Caco-2 (cell line): ENCODE measurements around the gene TCHP. TPM values are rescaled to one million over a fixed set of nuclear protein-coding genes. Genes with fewer than 3 reads are reported as not detected.
"Not testable (repeated sequence)": the region's sequence is repeated elsewhere in the genome, so short reads cannot be mapped to it uniquely, and the experiment has no call there.

Experiments used
- BruUV-seq: library from RNA; stranded (reverse); fragments of 400-500 nt; replicated peaks from 2 replicates; lab custom pipeline; 2021; lab: Mats Ljungman, UMichigan
- CTCF ChIA-PET: fragments of 300-600 bp; sonication (Branson Sonifier 250); formaldehyde crosslinking; loops from one replicate; lab custom pipeline; 2022; ENCODE audit warnings: antibody characterized with exemption; lab: Charles Lee
- POLR2A ChIA-PET: fragments of 300-600 bp; sonication (Branson Sonifier 250); formaldehyde crosslinking; loops from one replicate; lab custom pipeline; 2022; ENCODE audit warnings: antibody characterized with exemption; lab: Charles Lee
- DNase-seq, 2 experiments: peaks; one replicate each; pipeline versions ENCODE4 v3.0.0 to v3.0.0-alpha.2; 2020 to 2022
- H3K27me3 ChIP-seq: replicated peaks from 2 replicates; pipeline ENCODE4 v1.6.0; 2011; ENCODE audit warnings: low read length; ENCODE audit not compliant: control insufficient read depth, insufficient read depth
- H3K36me3 ChIP-seq: 2 replicates; pipeline ENCODE4 v1.5.1; 2011; ENCODE audit warnings: low read length; ENCODE audit not compliant: control insufficient read depth, insufficient read depth
- H3K4me1 ChIP-seq: fragments of 250-450 bp; sonication (Bioruptor Pico); 2 replicates; pipeline ENCODE4 v1.5.1; 2020; ENCODE audit warnings: mild to moderate bottlenecking
- H3K4me3 ChIP-seq: 2 replicates; pipeline ENCODE4 v1.5.1; 2011; ENCODE audit warnings: low read depth, mild to moderate bottlenecking, control low read depth, low read length
- H3K9me3 ChIP-seq: fragments of 250-450 bp; sonication (Bioruptor Pico); 2 replicates; pipeline ENCODE4 v1.5.1; 2020; ENCODE audit warnings: mild to moderate bottlenecking, moderate library complexity
- H3K27ac Mint-ChIP-seq: one replicate; pipeline ENCODE4 v1.8.0; 2022; ENCODE audit warnings: mixed read lengths; ENCODE audit not compliant: unreplicated experiment
- H3K27me3 Mint-ChIP-seq: one replicate; pipeline ENCODE4 v1.8.0; 2022; ENCODE audit warnings: mixed read lengths; ENCODE audit not compliant: insufficient read depth, unreplicated experiment
- H3K36me3 Mint-ChIP-seq: one replicate; pipeline ENCODE4 v1.8.0; 2022; ENCODE audit warnings: mild to moderate bottlenecking, mixed read lengths; ENCODE audit not compliant: insufficient read depth, unreplicated experiment
- H3K4me1 Mint-ChIP-seq: one replicate; pipeline ENCODE4 v1.8.0; 2022; ENCODE audit warnings: low read depth, mixed read lengths; ENCODE audit not compliant: unreplicated experiment
- H3K4me3 Mint-ChIP-seq: one replicate; pipeline ENCODE4 v1.8.0; 2022; ENCODE audit warnings: mild to moderate bottlenecking, moderate library complexity, mixed read lengths; ENCODE audit not compliant: unreplicated experiment
- H3K9me3 Mint-ChIP-seq: one replicate; pipeline ENCODE4 v1.8.0; 2022; ENCODE audit warnings: mixed read lengths; ENCODE audit not compliant: unreplicated experiment
- CTCF ChIP-seq, 2 experiments: fragments of 200-600 bp in 1 of 2; IDR thresholded peaks; 1 replicate in 1 of 2; 2 replicates in 1 of 2; pipeline versions ENCODE4 v1.5.1 to v1.8.0; 2011 to 2022; ENCODE audit warnings: antibody characterized with exemption in 1 of 2, control low read depth in 1 of 2, inconsistent platforms in 1 of 2, low read depth in 1 of 2, low read length in 1 of 2, mild to moderate bottlenecking in 1 of 2, moderate library complexity in 1 of 2; ENCODE audit not compliant: insufficient read depth in 1 of 2, severe bottlenecking in 1 of 2, unreplicated experiment in 1 of 2
- intact Hi-C: fragments of 100-400 bp; cut with micrococcal nuclease; formaldehyde crosslinking; loops from one replicate; pipeline ENCODE4 v1.10.0; 2022; ENCODE audit not compliant: unreplicated experiment
- total RNA-seq: library from RNA; stranded (reverse); gene quantifications from 2 replicates; pipeline ENCODE4 v1.2.3, GENCODE V29; 2022

The TCHP gene
- total RNA-seq, 1 experiment from 2014 or later, result 17.7 TPM

- no peaks in the 10 kb centered on the region for H3K27me3 Mint-ChIP-seq
- DNase-seq, result peak in 1 of 2 experiments; percentile 16
- Histone ChIP-seq H3K36me3 (no peaks in the 10 kb centered on the region), H3K9me3 (no peaks in the 10 kb centered on the region), H3K4me3 (no peak overlapping the region), H3K4me1 (peaks cover 7% of the 10 kb centered on the region), H3K27me3 (no peaks in the 10 kb centered on the region; the same call in 1 of the 2 replicates)
- H3K36me3 Mint-ChIP-seq, result peaks cover 4% of the 10 kb centered on the region
- no peaks in the 10 kb centered on the region for H3K9me3 Mint-ChIP-seq
- H3K27ac Mint-ChIP-seq, result no peak overlapping the region
- TF ChIP-seq CTCF (IDR thresholded peaks at IDR 0.05; ENCODE audit: insufficient read depth in 1 of 2, low read depth in 1 of 2, low read length in 1 of 2, severe bottlenecking in 1 of 2, unreplicated experiment in 1 of 2), result no peak
- BruUV-seq, result no TSS peak
- intact Hi-C loops, result no loop called here
- ChIA-PET POLR2A (no interaction called here), CTCF (interaction anchor here (0.6 to 1.1 kb wide), 3 partner anchors 32 to 83 kb away, joined by 3 to 7 read pairs (median 7); no protein-coding TSS in a partner anchor)
- no peak overlapping the region for H3K4me3 Mint-ChIP-seq
- peaks cover 12% of the 10 kb centered on the region for H3K4me1 Mint-ChIP-seq
Measured at GRCh38 chr12:109885616-109886015, 14.5 kb upstream of the TCHP start.

GRCh38 chr12:109888179-109889020, 11.7 kb upstream of the TCHP start:
- Histone ChIP-seq H3K27me3 (no peaks in the 10 kb centered on the region; the same call in 1 of the 2 replicates), H3K36me3 (no peaks in the 10 kb centered on the region), H3K4me3 (no peak overlapping the region), H3K9me3 (no peaks in the 10 kb centered on the region), H3K4me1 (no peaks in the 10 kb centered on the region)
- Mint-ChIP-seq H3K9me3 (no peaks in the 10 kb centered on the region), H3K4me1 (no peaks in the 10 kb centered on the region), H3K36me3 (peaks cover 4% of the 10 kb centered on the region), H3K27ac (no peak overlapping the region), H3K27me3 (peaks cover 4% of the 10 kb centered on the region), H3K4me3 (no peak overlapping the region)
- CTCF ChIA-PET, result no interaction called here
- intact Hi-C loops, result no loop called here
- DNase-seq, result no peak
- TF ChIP-seq CTCF (IDR thresholded peaks at IDR 0.05; ENCODE audit: insufficient read depth in 1 of 2, low read depth in 1 of 2, low read length in 1 of 2, severe bottlenecking in 1 of 2, unreplicated experiment in 1 of 2), result no peak
- no TSS peak for BruUV-seq
- POLR2A ChIA-PET, result no interaction called here

GRCh38 chr12:109890620-109891170, 9.4 kb upstream of the TCHP start:
- no peaks in the 10 kb centered on the region for H3K36me3 ChIP-seq
- H3K27me3 ChIP-seq, result no peaks in the 10 kb centered on the region
- Mint-ChIP-seq H3K36me3 (peaks cover 4% of the 10 kb centered on the region), H3K4me1 (no peaks in the 10 kb centered on the region), H3K4me3 (no peak overlapping the region), H3K27me3 (peaks cover 4% of the 10 kb centered on the region), H3K27ac (no peak overlapping the region), H3K9me3 (no peaks in the 10 kb centered on the region)
- intact Hi-C loops, result no loop called here
- no peaks in the 10 kb centered on the region for H3K4me1 ChIP-seq
- TF ChIP-seq CTCF (IDR thresholded peaks at IDR 0.05; ENCODE audit: insufficient read depth in 1 of 2, low read depth in 1 of 2, low read length in 1 of 2, severe bottlenecking in 1 of 2, unreplicated experiment in 1 of 2), result no peak
- POLR2A ChIA-PET, result interaction anchor here (0.7 kb wide), 1 partner anchor 15 kb away, joined by 3 read pairs; no protein-coding TSS in a partner anchor
- BruUV-seq, result no TSS peak
- H3K4me3 ChIP-seq, result no peak overlapping the region
- CTCF ChIA-PET, result interaction anchor here (0.7 kb wide), 1 partner anchor 45 kb away, joined by 4 read pairs; no protein-coding TSS in a partner anchor
- no peak for DNase-seq
- H3K9me3 ChIP-seq, result no peaks in the 10 kb centered on the region

DNA sequence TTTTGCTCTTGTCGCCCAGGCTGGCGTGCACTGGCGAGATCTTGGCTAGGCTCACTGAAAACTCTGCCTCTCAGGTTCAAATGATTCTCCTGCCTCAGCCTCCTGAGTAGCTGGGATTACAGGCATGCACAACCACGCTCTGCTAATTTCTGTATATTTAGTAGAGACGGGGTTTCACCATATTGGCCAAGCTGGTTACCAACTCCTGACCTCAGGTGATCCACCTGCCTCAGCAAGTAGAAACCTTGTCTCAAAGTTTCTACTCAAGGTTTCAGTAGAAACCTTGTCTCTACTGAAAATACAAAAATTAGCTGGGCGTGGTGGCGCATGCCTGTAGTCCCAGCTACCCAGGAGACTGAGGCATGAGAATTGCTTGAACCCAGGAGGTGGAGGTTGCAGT, 8.3 kb upstream of the TCHP start:
- CTCF ChIA-PET, H3K4me1 Mint-ChIP-seq, H3K4me3 Mint-ChIP-seq, H3K9me3 Mint-ChIP-seq, H3K9me3 ChIP-seq, intact Hi-C loops, H3K27me3 Mint-ChIP-seq, BruUV-seq, H3K27me3 ChIP-seq, H3K4me3 ChIP-seq, DNase-seq, H3K36me3 Mint-ChIP-seq, H3K4me1 ChIP-seq, H3K36me3 ChIP-seq, POLR2A ChIA-PET: not testable (repeated sequence)
- peak overlapping the region; percentile 42 for H3K27ac Mint-ChIP-seq
